ENCODE measurements around the gene PHF21B.

Gene PHF21B

GRCh38 chr22:44878483-44879300, 131.1 kb downstream of the PHF21B start:
- TF ChIP-seq, protein P1, sequence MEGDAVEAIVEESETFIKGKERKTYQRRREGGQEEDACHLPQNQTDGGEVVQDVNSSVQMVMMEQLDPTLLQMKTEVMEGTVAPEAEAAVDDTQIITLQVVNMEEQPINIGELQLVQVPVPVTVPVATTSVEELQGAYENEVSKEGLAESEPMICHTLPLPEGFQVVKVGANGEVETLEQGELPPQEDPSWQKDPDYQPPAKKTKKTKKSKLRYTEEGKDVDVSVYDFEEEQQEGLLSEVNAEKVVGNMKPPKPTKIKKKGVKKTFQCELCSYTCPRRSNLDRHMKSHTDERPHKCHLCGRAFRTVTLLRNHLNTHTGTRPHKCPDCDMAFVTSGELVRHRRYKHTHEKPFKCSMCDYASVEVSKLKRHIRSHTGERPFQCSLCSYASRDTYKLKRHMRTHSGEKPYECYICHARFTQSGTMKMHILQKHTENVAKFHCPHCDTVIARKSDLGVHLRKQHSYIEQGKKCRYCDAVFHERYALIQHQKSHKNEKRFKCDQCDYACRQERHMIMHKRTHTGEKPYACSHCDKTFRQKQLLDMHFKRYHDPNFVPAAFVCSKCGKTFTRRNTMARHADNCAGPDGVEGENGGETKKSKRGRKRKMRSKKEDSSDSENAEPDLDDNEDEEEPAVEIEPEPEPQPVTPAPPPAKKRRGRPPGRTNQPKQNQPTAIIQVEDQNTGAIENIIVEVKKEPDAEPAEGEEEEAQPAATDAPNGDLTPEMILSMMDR (conservative IDR thresholded peaks at IDR 0.05): no peak
- no peak for TF ChIP-seq ZFX (IDR thresholded peaks at IDR 0.05)

DNA sequence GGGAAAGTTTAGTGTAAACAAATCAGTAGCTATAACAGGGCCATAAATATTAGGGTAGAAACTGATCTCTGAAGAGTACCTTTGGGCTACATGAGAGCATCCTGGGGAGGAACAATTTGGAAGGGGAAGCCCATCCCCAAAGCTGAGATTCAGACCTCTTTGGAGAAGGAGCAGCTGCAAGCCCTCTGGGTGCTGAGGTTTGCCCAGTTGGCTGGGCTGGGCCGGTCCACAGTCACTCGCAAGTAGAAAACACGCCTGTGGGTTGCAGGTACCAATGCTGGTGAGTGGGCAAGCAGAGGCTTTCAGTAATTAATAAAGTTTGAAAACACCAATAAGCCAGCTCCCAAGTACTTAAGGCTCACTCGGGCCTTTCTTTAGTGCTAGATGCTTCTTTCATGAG, 132.9 kb downstream of the PHF21B start:
- no peak overlapping the region for H3K27ac ChIP-seq
- TF ChIP-seq ZFX (IDR thresholded peaks at IDR 0.05): no peak
- TF ChIP-seq, protein P1 (conservative IDR thresholded peaks at IDR 0.05): no peak

More at GRCh38 chr22:44878483-44879300, 131.1 kb downstream of the PHF21B start:
- no peak overlapping the region for H3K27ac ChIP-seq

GRCh38 chr22:44871782-44872181, 138.0 kb downstream of the PHF21B start:
- TF ChIP-seq, protein P1 (conservative IDR thresholded peaks at IDR 0.05): no peak
- TF ChIP-seq ZFX (IDR thresholded peaks at IDR 0.05): no peak
- H3K27ac ChIP-seq: no peak overlapping the region

DNA sequence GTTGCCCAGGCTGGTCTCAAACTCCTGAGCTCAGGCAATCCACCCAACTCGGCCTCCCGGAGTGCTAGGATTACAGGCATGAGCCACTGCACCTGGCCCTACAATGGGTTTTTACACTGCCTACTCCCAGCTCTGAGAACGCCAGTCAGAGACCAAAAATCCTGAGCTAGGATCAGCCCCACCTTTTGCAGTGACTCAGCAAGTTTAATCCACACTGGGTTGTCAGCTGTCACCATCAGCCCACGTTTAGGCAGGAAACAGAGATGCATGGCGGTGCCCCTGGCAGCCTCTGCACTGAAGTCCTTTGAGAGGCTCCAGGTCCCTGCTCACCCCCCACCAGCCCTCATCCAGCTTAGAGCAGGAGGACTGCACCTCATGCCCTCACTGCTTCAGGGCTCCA, 139.8 kb downstream of the PHF21B start:
- TF ChIP-seq, protein P1 (conservative IDR thresholded peaks at IDR 0.05): no peak
- no peak for TF ChIP-seq ZFX (IDR thresholded peaks at IDR 0.05)
- peak overlapping the region; percentile 19; the same call in 1 of the 2 replicates for H3K27ac ChIP-seq

DNA sequence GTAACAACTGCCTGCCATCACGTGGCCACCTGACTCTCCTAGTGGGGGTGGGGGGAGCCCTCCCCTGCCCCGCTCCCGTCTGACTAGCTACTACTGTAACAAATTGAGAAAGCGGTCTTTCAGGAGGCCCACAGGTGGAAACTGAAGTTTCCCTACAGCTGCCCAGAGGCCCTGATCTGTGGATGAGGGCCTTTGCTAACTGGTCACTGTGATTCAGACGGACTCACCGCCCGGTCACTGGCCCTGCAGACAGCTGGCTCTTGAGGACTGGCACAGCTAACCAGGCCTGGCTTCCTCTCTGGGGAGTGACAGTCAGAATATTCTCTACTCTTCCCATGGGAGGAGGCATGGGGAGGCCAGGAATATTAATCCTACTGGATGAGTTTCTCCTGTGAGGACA, 140.6 kb downstream of the PHF21B start:
- TF ChIP-seq ZFX (IDR thresholded peaks at IDR 0.05): no peak
- TF ChIP-seq, protein P1 (conservative IDR thresholded peaks at IDR 0.05): no peak
- H3K27ac ChIP-seq: peak overlapping the region; percentile 19; the same call in 1 of the 2 replicates

DNA sequence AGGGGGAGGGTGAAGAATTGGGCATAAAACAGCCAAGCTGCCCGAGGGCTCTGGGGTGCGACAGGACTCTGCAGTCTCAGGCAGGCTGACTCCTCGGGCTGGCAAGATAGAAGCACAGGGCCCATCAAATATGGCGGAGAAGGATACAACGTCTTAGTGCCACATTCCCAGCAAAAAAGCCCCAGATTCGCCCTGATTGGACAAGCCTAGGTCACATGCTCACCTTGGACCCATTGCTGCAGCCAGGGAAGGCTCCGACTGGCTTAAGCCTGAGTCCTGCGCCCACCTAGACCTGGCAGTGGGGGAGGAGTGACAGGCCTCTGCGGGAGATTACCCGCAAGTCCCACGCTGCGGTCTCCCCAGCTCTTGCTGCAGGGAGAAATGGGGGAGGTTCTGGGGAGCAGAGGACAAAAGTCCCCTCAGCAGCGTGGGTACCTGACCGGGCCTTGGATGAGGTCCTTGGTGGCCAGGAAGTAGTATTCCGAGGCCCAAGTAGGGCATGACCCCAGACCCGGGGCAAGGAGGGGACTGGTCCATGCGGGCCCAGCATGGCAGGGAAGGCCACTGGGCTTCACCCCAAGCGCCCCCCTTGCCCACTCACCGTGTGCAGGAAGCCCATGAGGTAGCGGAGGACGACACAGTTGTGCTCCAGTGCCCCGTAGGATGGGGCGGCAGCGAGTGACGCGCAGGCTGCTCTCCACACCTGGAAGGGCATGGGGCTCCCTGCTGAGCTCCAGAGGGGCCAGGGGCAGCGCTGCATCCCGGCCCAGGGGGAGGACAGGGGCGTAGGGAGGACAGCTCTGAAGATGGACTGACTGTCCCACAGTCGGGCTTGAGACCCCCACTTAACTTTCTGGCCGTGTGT, 144.4 kb downstream of the PHF21B start:
- TF ChIP-seq, protein P1 (conservative IDR thresholded peaks at IDR 0.05): no peak
- no peak for TF ChIP-seq ZFX (IDR thresholded peaks at IDR 0.05)

More for the DNA sequence above, 144.4 kb downstream of the PHF21B start:
- H3K27ac ChIP-seq: peak overlapping the region; percentile 51
